ENCODE results near the gene RCOR2.

Gene RCOR2

GRCh38 chr11:63870351-63871140 lies 46.4 kb downstream of the RCOR2 start:
- no peak overlapping the region for H3K4me3 ChIP-seq (replicated peaks; ENCODE audit: low read depth, low read length)
- TF ChIP-seq CTCF (IDR thresholded peaks at IDR 0.05; ENCODE audit: insufficient read depth, low read length, poor library complexity, severe bottlenecking), result no peak
- no peak for DNase-seq (ENCODE audit: extremely low read depth, insufficient read length)
- H3K36me3 ChIP-seq (ENCODE audit: control insufficient read depth, insufficient read depth, low read length), result peaks cover 12% of the 10 kb centered on the region
- no peaks in the 10 kb centered on the region for H3K27me3 ChIP-seq (replicated peaks; ENCODE audit: control insufficient read depth, insufficient read depth, low read length)

- Histone ChIP-seq H3K27me3 (replicated peaks; ENCODE audit: control insufficient read depth, insufficient read depth, low read length) (no peaks in the 10 kb centered on the region), H3K4me3 (replicated peaks; ENCODE audit: low read depth, low read length) (no peak overlapping the region), H3K36me3 (ENCODE audit: control insufficient read depth, insufficient read depth, low read length) (peaks cover 12% of the 10 kb centered on the region)
- DNase-seq (ENCODE audit: extremely low read depth, insufficient read length), result no peak
- TF ChIP-seq CTCF (IDR thresholded peaks at IDR 0.05; ENCODE audit: insufficient read depth, low read length, poor library complexity, severe bottlenecking), result no peak
These were observed 47.3 kb downstream of the RCOR2 start for GRCh38 chr11:63869683-63870082.

GRCh38 chr11:63869171-63869591 lies 47.8 kb downstream of the RCOR2 start:
- no peak for TF ChIP-seq CTCF (IDR thresholded peaks at IDR 0.05; ENCODE audit: insufficient read depth, low read length, poor library complexity, severe bottlenecking)
- Histone ChIP-seq H3K4me3 (replicated peaks; ENCODE audit: low read depth, low read length) (no peak overlapping the region), H3K27me3 (replicated peaks; ENCODE audit: control insufficient read depth, insufficient read depth, low read length) (no peaks in the 10 kb centered on the region), H3K36me3 (ENCODE audit: control insufficient read depth, insufficient read depth, low read length) (peaks cover 12% of the 10 kb centered on the region)
- DNase-seq (ENCODE audit: extremely low read depth, insufficient read length), result no peak

GRCh38 chr11:63868399-63869064 lies 48.4 kb downstream of the RCOR2 start:
- Histone ChIP-seq H3K4me3 (replicated peaks; ENCODE audit: low read depth, low read length) (no peak overlapping the region), H3K36me3 (ENCODE audit: control insufficient read depth, insufficient read depth, low read length) (peaks cover 10% of the 10 kb centered on the region), H3K27me3 (replicated peaks; ENCODE audit: control insufficient read depth, insufficient read depth, low read length) (no peaks in the 10 kb centered on the region)
- DNase-seq (ENCODE audit: extremely low read depth, insufficient read length), result no peak
- TF ChIP-seq CTCF (IDR thresholded peaks at IDR 0.05; ENCODE audit: insufficient read depth, low read length, poor library complexity, severe bottlenecking), result no peak

GRCh38 chr11:63867511-63867910 lies 49.5 kb downstream of the RCOR2 start:
- no peak for DNase-seq (ENCODE audit: extremely low read depth, insufficient read length)
- Histone ChIP-seq H3K36me3 (ENCODE audit: control insufficient read depth, insufficient read depth, low read length) (peaks cover 5% of the 10 kb centered on the region), H3K27me3 (replicated peaks; ENCODE audit: control insufficient read depth, insufficient read depth, low read length) (no peaks in the 10 kb centered on the region), H3K4me3 (replicated peaks; ENCODE audit: low read depth, low read length) (no peak overlapping the region)
- no peak for TF ChIP-seq CTCF (IDR thresholded peaks at IDR 0.05; ENCODE audit: insufficient read depth, low read length, poor library complexity, severe bottlenecking)
